Testis (tissue), 3 donors: ENCODE data around the gene RNF220. TPM values are rescaled to one million over a fixed set of nuclear protein-coding genes. Genes with fewer than 3 reads are reported as not detected.

Experiments used
- DNase-seq: peaks from one replicate; pipeline ENCODE4 v3.0.0-alpha.2; 2019
- H3K27ac ChIP-seq, 2 donors: fragments of 200-600 bp; sonication (generic); one replicate each; pipeline ENCODE4 v1.5.1; 2019
- H3K27me3 ChIP-seq: fragments of 200-600 bp; sonication (generic); one replicate; pipeline ENCODE4 v1.5.1; 2019
- H3K36me3 ChIP-seq: fragments of 200-600 bp; sonication (generic); one replicate; pipeline ENCODE4 v1.5.1; 2017; ENCODE audit warnings: low read depth; ENCODE audit errors: missing control alignments
- H3K4me1 ChIP-seq: fragments of 200-600 bp; sonication (generic); one replicate; pipeline ENCODE4 v1.5.1; 2019
- H3K4me3 ChIP-seq, 2 donors: fragments of 200-600 bp; sonication (generic); one replicate each; pipeline ENCODE4 v1.5.1; 2017 to 2019
- H3K9me3 ChIP-seq: fragments of 200-600 bp; sonication (generic); one replicate; pipeline ENCODE4 v1.5.1; 2017
- CTCF ChIP-seq, 3 experiments: fragments of 450-650 bp in 2 of 3; fragments of 200-600 bp in 1 of 3; sonication (generic) in 1 of 3; IDR thresholded peaks; one replicate each; pipeline ENCODE4 v1.5.1; 2016 to 2019; ENCODE audit warnings: antibody characterized with exemption in 3 of 3, mild to moderate bottlenecking in 2 of 3, moderate library complexity in 1 of 3
- POLR2A ChIP-seq: fragments of 450-650 bp; IDR thresholded peaks from one replicate; pipeline ENCODE4 v1.6.1; 2017; ENCODE audit warnings: antibody characterized with exemption, mild to moderate bottlenecking, moderate library complexity
- WGBS, 2 donors: methylation state at CpG; one replicate each; pipeline ENCODE4 v1.1.5; 2018; 5-methylcytosine and 5-hydroxymethylcytosine counted together
- intact Hi-C: fragments of 100-400 bp; cut with DNase I; formaldehyde crosslinking; loops from one replicate; pipeline ENCODE4 v1.15.1; 2023; ENCODE audit warnings: low total_unique reads
- polyA plus RNA-seq: library from polyadenylated mRNA; stranded (reverse); fragments of 350-450 nt; fragmentation: Illumina TruSeq; extraction: RNeasy Lipid Tissue Mini Kit (QIAGEN cat#74804); gene quantifications from one replicate; pipeline ENCODE4 v1.2.3, GENCODE V29; 2014; ENCODE audit warnings: low read depth, low replicate concordance; ENCODE audit not compliant: insufficient read depth
- total RNA-seq, 2 donors: library from RNA; depleted of rRNA; stranded (reverse); fragments of >200 nt; gene quantifications; one replicate each; pipeline ENCODE4 v1.2.3, GENCODE V29; 2016

Gene RNF220
- total and polyA plus RNA-seq, 3 donors from 2014 or later: 99.3 to 148 (median 126) TPM

GRCh38 chr1:44610527-44611148, 205.6 kb downstream of the RNF220 start:
- Histone ChIP-seq H3K27me3 (no peaks in the 10 kb centered on the region), H3K4me1 (no peaks in the 10 kb centered on the region), H3K4me3 (no peak overlapping the region), H3K27ac (no peak overlapping the region), H3K36me3 (no peaks in the 10 kb centered on the region), H3K9me3 (no peaks in the 10 kb centered on the region)
- intact Hi-C loops: no loop called here
- TF ChIP-seq POLR2A (no peak), CTCF (IDR thresholded peaks at IDR 0.05) (no peak)
- DNase-seq: no peak
- 77 to 81% methylated on average over 10 to 11 of the region's 12 CpGs for WGBS, 2 donors

DNA sequence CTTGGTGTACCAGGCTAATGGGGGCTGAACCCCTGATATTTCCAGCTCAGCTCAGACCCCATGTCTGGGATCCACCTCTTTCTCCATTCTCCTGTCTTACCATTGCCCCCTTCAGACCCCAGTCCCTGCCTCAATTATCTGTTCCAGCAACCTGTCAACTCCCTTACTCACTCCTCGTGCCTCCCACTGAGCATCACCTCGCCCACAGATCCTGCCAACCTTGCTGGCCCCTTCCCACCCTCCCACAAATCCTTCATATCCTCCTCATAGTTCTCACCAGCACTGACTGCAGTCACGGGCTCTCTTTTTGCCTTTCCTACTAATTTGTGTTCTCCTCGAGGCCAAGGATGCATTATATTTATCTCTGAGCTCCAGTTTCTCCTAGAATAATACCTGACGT, 206.4 kb downstream of the RNF220 start:
- Histone ChIP-seq H3K27ac (no peak overlapping the region), H3K9me3 (no peaks in the 10 kb centered on the region), H3K4me1 (no peaks in the 10 kb centered on the region), H3K36me3 (no peaks in the 10 kb centered on the region), H3K27me3 (no peaks in the 10 kb centered on the region), H3K4me3 (no peak overlapping the region)
- 71% methylated on average over 5 of the region's 5 CpGs for WGBS, 2 donors
- TF ChIP-seq CTCF (IDR thresholded peaks at IDR 0.05) (no peak), POLR2A (no peak)
- no peak for DNase-seq
- intact Hi-C loops: no loop called here

DNA sequence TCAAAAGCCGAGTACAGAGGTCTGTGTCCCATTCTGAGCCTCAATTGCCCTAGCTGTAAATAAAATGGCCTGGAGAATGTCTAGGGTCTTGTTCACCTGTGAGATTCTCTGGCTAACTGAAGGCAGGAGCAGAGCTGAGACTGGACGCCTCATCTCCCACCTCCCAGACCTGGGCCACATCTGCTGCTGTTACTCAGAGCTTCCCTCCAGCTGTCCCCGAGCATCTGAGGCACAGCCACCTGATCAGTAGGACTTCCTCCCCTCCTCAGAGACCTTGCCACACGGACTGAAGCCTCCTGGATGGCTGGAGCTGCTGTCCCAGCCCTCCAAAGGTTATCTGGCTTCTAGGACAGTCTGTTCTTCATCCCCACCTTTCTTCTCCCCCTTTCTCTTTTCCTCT, 206.8 kb downstream of the RNF220 start:
- TF ChIP-seq CTCF (IDR thresholded peaks at IDR 0.05): no peak
- no peak for TF ChIP-seq POLR2A
- DNase-seq: no peak
- WGBS, 2 donors: 59 to 68% methylated on average over 4 of the region's 4 CpGs
- intact Hi-C loops: no loop called here
- Histone ChIP-seq H3K9me3 (no peaks in the 10 kb centered on the region), H3K36me3 (no peaks in the 10 kb centered on the region), H3K27ac (no peak overlapping the region), H3K4me3 (no peak overlapping the region), H3K27me3 (no peaks in the 10 kb centered on the region), H3K4me1 (no peaks in the 10 kb centered on the region)

DNA sequence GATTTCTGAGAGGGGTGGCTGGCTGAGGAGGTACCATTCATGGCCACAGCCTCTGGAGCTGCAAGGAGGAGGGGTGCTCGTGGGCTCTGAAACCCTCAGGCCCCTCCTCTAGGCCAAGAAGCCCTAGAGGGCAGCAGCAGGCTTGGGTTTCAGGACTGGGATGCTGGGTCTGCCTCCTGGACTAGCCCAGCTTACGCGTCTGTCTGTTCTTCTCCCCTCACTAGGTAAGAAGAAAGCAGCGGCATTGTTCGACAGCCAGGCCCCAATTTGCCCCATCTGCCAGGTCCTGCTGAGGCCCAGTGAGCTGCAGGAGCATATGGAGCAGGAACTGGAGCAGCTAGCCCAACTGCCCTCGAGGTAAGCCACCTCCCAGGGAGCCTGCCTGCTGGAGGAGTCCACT, 208.9 kb downstream of the RNF220 start:
- Histone ChIP-seq H3K4me1 (peaks cover 7% of the 10 kb centered on the region), H3K27me3 (no peaks in the 10 kb centered on the region), H3K4me3 (no peak overlapping the region), H3K36me3 (no peaks in the 10 kb centered on the region), H3K9me3 (no peaks in the 10 kb centered on the region), H3K27ac (no peak overlapping the region)
- DNase-seq: no peak
- intact Hi-C loops: no loop called here
- no peak for TF ChIP-seq CTCF (IDR thresholded peaks at IDR 0.05)
- no peak for TF ChIP-seq POLR2A
- 82 to 83% methylated on average over 4 to 6 of the region's 6 CpGs for WGBS, 2 donors
